ENCODE data around the gene PDE6C.

PDE6C gene

GRCh38 chr10:93704451-93704850, 92.1 kb downstream of the PDE6C start:
- no peak for FAIRE-seq

GRCh38 chr10:93707623-93708022, 95.3 kb downstream of the PDE6C start:
- FAIRE-seq = no peak

GRCh38 chr10:93710333-93710909, 98.1 kb downstream of the PDE6C start:
- no peak for FAIRE-seq

- no peak for FAIRE-seq
These were observed 99.6 kb downstream of the PDE6C start for GRCh38 chr10:93711891-93712290.

- FAIRE-seq = no peak
These were observed 100.3 kb downstream of the PDE6C start for GRCh38 chr10:93712593-93712992.

- no peak for FAIRE-seq
These were observed 103.0 kb downstream of the PDE6C start for GRCh38 chr10:93715345-93715744.
